T-helper 2 cell treated with Interferon-gamma antibody and Interleukin-4, amounts not matched to agents 5 μg/mL and 100 μg/mL, for 36 hours (primary cell): Measurements from ENCODE around the gene PHF20.
A peak's percentile ranks its signal among the peaks of the same experiment; 100 is the strongest.
"Not testable (repeated sequence)": the region's sequence is repeated elsewhere in the genome, so short reads cannot be mapped to it uniquely, and the experiment has no call there.

Experiments used
- DNase-seq: peaks from one replicate; pipeline ENCODE4 v3.0.0; 2021; ENCODE audit warnings: low spot score
- H3K27ac Mint-ChIP-seq: one replicate; pipeline ENCODE4 v1.8.0; 2021; ENCODE audit warnings: mild to moderate bottlenecking, mixed read lengths
- H3K27me3 Mint-ChIP-seq: one replicate; pipeline ENCODE4 v1.8.0; 2021; ENCODE audit warnings: low read depth, mixed read lengths
- H3K36me3 Mint-ChIP-seq: one replicate; pipeline ENCODE4 v1.8.0; 2021; ENCODE audit warnings: low read depth, mixed read lengths
- H3K4me1 Mint-ChIP-seq: one replicate; pipeline ENCODE4 v1.8.0; 2021; ENCODE audit warnings: low read depth, mixed read lengths
- H3K4me3 Mint-ChIP-seq: one replicate; pipeline ENCODE4 v1.8.0; 2022; ENCODE audit warnings: mild to moderate bottlenecking, moderate library complexity, mixed read lengths
- H3K9me3 Mint-ChIP-seq: one replicate; pipeline ENCODE4 v1.8.0; 2021; ENCODE audit warnings: mixed read lengths

PHF20 gene

DNA sequence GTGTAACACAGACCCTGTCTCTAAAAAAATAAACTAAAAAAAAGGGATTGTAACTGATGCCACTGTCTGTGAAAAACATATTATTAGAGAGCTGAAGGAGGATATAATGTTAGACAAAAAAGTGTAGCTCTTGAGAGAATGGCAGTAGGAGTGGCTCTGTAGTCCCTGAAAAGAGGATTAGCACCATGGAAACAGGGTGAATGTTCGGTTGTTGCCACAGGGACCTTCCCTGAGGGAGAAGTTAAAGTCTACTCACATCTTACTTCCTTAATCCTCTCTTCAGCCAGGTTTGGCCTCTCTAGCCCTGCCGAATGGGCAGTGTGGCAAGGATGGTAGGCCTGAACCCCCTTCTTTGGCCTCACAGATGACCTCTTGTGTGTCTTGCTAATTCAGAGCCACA lies 170.4 kb downstream of the PHF20 start:
- Mint-ChIP-seq H3K27ac (no peak overlapping the region), H3K4me3 (no peak overlapping the region), H3K4me1 (no peaks in the 10 kb centered on the region), H3K27me3 (no peaks in the 10 kb centered on the region), H3K36me3 (peaks cover 25% of the 10 kb centered on the region), H3K9me3 (no peaks in the 10 kb centered on the region)
- DNase-seq = no peak

DNA sequence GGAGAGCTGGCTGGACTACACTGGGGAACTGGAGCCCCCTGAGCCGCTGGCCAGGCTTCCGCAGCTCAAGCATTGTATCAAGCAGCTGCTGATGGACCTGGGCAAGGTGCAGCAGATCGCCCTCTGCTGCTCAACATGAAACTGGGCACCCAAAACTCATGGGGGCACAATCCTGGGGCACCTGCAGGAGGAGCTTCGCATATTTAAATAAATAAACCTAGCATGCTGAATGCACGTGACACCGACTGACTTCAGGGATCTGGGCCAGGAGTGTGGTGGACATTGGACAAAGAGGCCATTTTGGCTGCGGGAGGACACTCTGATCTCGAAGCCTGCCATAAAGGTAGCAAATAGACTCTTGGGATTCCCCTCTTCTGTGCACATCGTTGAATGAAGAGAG lies 175.7 kb downstream of the PHF20 start:
- Mint-ChIP-seq H3K9me3 (no peaks in the 10 kb centered on the region), H3K4me1 (peaks cover 3% of the 10 kb centered on the region), H3K27me3 (no peaks in the 10 kb centered on the region), H3K36me3 (peaks cover 19% of the 10 kb centered on the region), H3K27ac (no peak overlapping the region), H3K4me3 (no peak overlapping the region)
- DNase-seq = peak; percentile 13

- Mint-ChIP-seq H3K27me3 (no peaks in the 10 kb centered on the region), H3K9me3 (no peaks in the 10 kb centered on the region), H3K4me3 (no peak overlapping the region), H3K27ac (no peak overlapping the region), H3K36me3 (peaks cover 23% of the 10 kb centered on the region), H3K4me1 (peaks cover 7% of the 10 kb centered on the region)
- no peak for DNase-seq
Observed at GRCh38 chr20:35947907-35948306, 176.1 kb downstream of the PHF20 start.

- peaks cover 29% of the 10 kb centered on the region for H3K36me3 Mint-ChIP-seq
- H3K27me3 Mint-ChIP-seq = no peaks in the 10 kb centered on the region
- H3K4me3 Mint-ChIP-seq = no peak overlapping the region
- H3K9me3 Mint-ChIP-seq = no peaks in the 10 kb centered on the region
- H3K27ac Mint-ChIP-seq = no peak overlapping the region
- DNase-seq = no peak
- H3K4me1 Mint-ChIP-seq = peaks cover 8% of the 10 kb centered on the region
Observed at GRCh38 chr20:35950093-35950492, 178.3 kb downstream of the PHF20 start.

- H3K9me3 Mint-ChIP-seq, H3K27me3 Mint-ChIP-seq, DNase-seq, H3K4me1 Mint-ChIP-seq: not testable (repeated sequence)
- Mint-ChIP-seq H3K36me3 (peaks cover 29% of the 10 kb centered on the region), H3K27ac (peak overlapping the region; percentile 100), H3K4me3 (peak overlapping the region; percentile 100)
Observed at GRCh38 chr20:35952080-35952479, 180.3 kb downstream of the PHF20 start.

- Mint-ChIP-seq H3K9me3 (no peaks in the 10 kb centered on the region), H3K4me3 (peak overlapping the region; percentile 100), H3K36me3 (peaks cover 23% of the 10 kb centered on the region), H3K4me1 (peaks cover 8% of the 10 kb centered on the region), H3K27ac (peak overlapping the region; percentile 100), H3K27me3 (no peaks in the 10 kb centered on the region)
- DNase-seq = no peak
Observed at GRCh38 chr20:35952480-35953386, 180.9 kb downstream of the PHF20 start.

DNA sequence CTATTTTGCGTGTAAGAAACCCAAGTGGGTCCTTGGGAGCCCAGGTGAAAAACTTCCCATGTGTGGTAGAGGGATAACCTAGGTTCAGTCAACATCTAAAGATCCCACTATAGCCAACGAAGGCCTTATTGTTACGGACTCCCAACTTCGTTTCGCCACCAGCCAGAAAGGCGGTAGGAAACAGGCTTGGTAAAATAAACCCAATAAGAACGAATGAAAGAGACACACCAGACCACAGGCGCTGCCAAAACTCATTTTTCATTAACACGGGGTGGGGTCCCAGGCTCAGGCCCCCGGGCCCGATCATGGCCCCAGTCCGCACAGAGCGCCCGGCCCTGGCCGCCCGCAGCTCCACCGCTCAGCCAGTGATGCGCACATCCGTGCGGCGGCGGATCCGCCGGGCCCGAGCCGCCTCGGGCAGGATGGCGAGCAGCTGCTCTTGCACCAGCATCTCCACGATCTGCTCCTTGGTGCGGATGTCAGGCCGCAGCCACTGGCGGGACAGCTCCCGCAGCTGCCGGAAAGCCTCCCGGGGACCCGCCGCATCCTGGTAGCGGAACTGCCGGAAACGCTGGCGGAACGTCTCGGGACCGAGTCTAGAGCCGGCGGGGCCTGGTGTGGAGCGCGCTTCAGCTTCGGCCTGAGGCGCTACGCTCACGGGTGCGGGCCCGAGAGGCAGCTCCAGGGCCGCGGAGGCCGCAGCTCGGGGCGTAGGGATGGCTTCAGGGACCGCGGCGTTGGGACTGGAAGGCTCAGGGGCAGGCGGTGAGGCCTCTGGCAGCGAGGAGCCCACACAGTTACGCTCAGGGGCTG lies 181.8 kb downstream of the PHF20 start:
- Mint-ChIP-seq H3K27ac (peak overlapping the region; percentile 100), H3K4me1 (peaks cover 8% of the 10 kb centered on the region), H3K36me3 (peaks cover 21% of the 10 kb centered on the region), H3K9me3 (no peaks in the 10 kb centered on the region), H3K27me3 (no peaks in the 10 kb centered on the region), H3K4me3 (peak overlapping the region; percentile 100)
- peak; percentile 63 for DNase-seq

DNA sequence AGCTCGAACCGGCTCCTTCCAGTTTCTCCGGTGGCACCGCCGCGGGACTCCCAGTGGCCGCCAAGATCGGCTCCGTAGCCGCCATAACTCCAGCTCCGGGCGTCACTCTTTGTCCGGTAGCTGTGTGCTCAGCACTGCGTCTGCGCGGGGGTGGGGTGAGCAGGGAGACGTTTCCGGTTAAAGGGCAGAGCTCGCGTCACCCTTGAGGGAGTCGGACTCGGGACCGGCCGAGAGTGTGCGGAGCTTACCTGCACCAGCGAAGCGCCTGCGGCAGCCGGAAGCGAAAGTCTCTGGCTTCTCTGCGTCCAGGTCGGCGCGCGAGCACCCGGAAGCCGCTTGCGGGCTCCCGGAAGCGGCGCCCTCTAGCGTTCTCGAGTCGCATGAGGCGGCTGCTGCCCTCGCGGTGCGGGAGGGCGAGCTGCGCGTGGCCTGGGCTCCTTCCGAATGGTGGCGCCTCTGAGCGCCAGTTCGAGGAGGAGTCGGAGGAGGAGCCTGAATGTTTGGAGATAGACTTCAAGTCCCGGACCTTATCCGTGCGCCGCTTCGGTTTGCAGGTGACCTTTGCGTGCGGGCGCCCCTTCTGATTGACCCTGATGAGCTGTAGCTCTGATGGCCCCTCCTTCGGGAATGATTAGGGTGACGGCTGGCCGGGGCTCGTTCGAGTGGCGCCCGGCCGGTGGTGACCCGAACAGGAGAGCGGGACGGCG lies 182.5 kb downstream of the PHF20 start, which contains the start of gene SCAND1:
Gene SCAND1 (minus strand): TSS at position 303 of the 707 bp plus-strand sequence. CDS start 218 bp downstream, at position 85.
- H3K36me3 Mint-ChIP-seq = peaks cover 21% of the 10 kb centered on the region
- no peaks in the 10 kb centered on the region for H3K27me3 Mint-ChIP-seq
- peaks cover 8% of the 10 kb centered on the region for H3K4me1 Mint-ChIP-seq
- H3K27ac Mint-ChIP-seq = peak within 1 kb of the TSS; percentile 100
- peaks cover 5% of the 10 kb centered on the region for H3K9me3 Mint-ChIP-seq
- peak; percentile 98 for DNase-seq
- H3K4me3 Mint-ChIP-seq = peak within 1 kb of the TSS; percentile 100

- H3K4me1 Mint-ChIP-seq = peaks cover 8% of the 10 kb centered on the region
- H3K36me3 Mint-ChIP-seq = peaks cover 21% of the 10 kb centered on the region
- H3K27ac Mint-ChIP-seq = peak overlapping the region; percentile 100
- peak overlapping the region; percentile 100 for H3K4me3 Mint-ChIP-seq
- H3K9me3 Mint-ChIP-seq = peaks cover 8% of the 10 kb centered on the region
- no peak for DNase-seq
- H3K27me3 Mint-ChIP-seq = peaks cover 3% of the 10 kb centered on the region
Observed at GRCh38 chr20:35954907-35955251, 183.1 kb downstream of the PHF20 start.

DNA sequence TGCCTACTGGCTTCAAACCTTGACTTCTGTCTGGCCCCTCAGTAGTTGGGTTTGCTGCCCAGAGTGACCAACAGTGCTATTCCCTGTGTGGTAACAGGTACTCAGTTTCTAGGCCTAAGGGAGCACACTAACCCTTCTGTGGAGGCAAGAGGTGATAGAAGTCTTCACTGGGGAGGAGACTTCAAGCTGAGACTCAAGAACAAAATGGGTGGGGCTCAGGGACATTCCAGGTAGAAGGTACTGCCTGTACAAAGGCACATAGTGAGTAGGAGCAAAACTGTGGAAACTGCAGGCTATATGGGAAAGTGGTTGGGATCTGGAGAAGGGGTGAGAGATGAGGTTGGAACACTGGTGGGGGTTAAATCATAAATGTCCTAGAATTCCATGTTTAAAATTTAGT lies 184.8 kb downstream of the PHF20 start:
- Mint-ChIP-seq H3K36me3 (peaks cover 18% of the 10 kb centered on the region), H3K27ac (no peak overlapping the region), H3K9me3 (peaks cover 8% of the 10 kb centered on the region)

GRCh38 chr20:35959291-35959690 lies 187.5 kb downstream of the PHF20 start:
- not testable (repeated sequence) for DNase-seq

More for the DNA sequence above, 184.8 kb downstream of the PHF20 start:
- Mint-ChIP-seq H3K27me3 (peaks cover 9% of the 10 kb centered on the region), H3K4me1 (peaks cover 8% of the 10 kb centered on the region), H3K4me3 (peak overlapping the region; percentile 6)
- DNase-seq = no peak

DNA sequence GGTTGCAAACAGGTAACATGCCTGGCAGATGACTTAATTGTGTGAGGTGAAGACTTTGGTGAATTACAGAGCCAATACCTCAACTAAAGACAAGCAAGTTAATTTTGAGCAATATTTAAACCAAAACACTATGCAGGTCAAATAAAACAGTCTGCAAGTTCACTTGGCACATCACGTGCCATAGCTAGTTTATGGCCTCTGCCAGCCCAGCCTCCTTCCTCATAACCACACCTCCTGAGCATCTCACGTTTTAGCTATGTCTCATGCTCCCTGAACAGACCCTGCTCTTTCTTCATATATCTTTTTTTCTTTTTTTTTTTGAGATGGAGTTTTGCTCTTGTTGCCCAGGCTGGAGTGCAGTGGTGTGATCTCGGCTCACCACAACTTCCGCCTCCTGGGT lies 192.1 kb downstream of the PHF20 start:
- Mint-ChIP-seq H3K4me1 (peaks cover 7% of the 10 kb centered on the region), H3K27ac (no peak overlapping the region)

More at GRCh38 chr20:35959291-35959690, 187.5 kb downstream of the PHF20 start:
- H3K4me3 Mint-ChIP-seq, H3K27ac Mint-ChIP-seq, H3K36me3 Mint-ChIP-seq, H3K9me3 Mint-ChIP-seq, H3K4me1 Mint-ChIP-seq, H3K27me3 Mint-ChIP-seq: not testable (repeated sequence)

GRCh38 chr20:35967979-35968640 lies 196.3 kb downstream of the PHF20 start, which contains the start of gene CNBD2:
CNBD2 (plus strand) TSS chr20:35968590; CDS start chr20:35968763, 173 bp downstream.
- Mint-ChIP-seq H3K27ac (no peak within 1 kb of the TSS), H3K27me3 (peaks cover 3% of the 10 kb centered on the region), H3K4me3 (no peak within 1 kb of the TSS), H3K4me1 (peaks cover 7% of the 10 kb centered on the region), H3K9me3 (no peaks in the 10 kb centered on the region), H3K36me3 (no peaks in the 10 kb centered on the region)
- no peak for DNase-seq

More for the DNA sequence above, 192.1 kb downstream of the PHF20 start:
- DNase-seq = no peak
- Mint-ChIP-seq H3K27me3 (peaks cover 11% of the 10 kb centered on the region), H3K9me3 (peaks cover 8% of the 10 kb centered on the region), H3K4me3 (no peak overlapping the region), H3K36me3 (peaks cover 2% of the 10 kb centered on the region)
